GM21390 (cell line): ENCODE data around the gene ELFN2.

Experiments used
- ATAC-seq: cut with Tn5 transposase; IDR thresholded peaks from one replicate; pipeline ENCODE4 v1.9.1; 2021; ENCODE audit not compliant: unreplicated experiment

Gene ELFN2

DNA sequence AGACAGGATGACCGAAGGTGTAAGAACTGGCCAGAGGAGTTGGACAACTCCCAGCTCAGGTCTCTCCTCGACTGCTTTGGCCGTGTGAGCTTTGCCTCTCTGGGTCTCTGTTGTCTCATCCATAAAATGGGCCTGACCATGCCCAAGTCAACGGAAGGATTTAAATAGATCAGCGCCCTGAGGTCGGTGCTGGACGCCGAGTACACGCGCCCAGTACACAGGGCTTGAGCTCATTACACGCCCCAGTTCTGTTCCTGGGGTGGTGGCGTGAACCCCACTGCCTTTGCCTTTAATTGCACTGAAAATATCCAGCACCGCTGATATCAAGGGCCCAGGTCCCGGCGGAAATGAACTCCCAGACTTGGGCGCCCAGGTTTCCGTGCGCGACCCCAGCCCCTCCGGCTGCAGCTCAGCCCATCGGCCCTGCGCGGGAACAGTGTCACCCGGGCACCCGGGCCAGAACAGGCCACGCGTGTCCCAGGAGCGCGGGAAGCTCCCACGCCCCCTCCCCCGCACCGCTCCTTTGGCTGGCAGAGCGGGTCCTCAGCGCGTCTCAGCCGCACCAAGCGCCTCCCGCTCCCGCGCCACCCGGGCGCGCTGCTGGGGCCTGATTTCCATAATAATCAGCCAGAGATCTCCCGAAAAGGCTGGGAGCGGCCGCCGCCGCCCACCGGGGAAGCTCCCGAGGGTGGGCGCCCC is 102.8 kb downstream of the ELFN2 start:
- ATAC-seq: no peak

DNA sequence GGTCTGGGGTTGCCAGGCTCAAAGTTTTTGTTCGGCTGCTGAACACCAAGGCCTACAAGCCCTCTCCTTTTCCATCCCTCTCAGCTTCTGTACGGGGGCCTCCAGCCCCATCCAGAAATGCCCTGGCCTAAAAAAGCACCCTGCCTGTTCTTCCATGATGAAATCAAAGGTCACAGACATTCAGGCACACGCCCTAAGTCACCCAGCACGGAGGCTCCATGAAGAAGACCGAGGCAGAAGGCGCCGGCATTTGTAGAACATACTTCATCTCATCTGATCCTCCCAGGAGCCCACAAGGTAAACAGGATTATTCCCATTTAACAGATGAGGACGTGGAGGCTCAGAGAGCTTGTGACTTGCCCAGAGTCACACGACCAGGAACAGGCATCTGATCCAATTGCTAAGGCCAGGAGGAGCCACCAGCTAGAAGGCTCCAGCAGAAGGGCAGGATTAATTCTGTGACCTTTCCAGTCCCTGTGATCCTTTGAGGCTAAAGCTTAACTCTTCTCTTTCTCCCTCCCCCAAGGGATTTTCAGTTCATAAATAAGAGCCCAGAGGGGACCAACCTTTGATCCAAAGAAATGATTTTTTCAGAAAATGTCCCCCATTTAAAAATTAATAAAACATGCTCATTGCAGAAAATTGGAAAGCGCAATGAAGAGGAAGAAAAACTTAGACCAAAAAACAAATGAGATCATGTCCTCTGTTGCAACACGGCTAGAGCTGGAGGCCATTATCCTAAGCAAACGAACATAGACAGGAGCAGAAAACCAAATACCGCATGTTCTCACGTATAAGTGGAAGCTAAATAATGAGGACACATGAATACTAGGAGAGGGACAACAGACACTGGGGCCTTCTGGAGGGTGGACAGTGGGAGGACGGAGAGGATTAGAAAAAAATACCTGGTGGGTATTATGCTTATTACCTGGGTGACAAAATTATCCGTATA is 106.3 kb downstream of the ELFN2 start:
- no peak for ATAC-seq

DNA sequence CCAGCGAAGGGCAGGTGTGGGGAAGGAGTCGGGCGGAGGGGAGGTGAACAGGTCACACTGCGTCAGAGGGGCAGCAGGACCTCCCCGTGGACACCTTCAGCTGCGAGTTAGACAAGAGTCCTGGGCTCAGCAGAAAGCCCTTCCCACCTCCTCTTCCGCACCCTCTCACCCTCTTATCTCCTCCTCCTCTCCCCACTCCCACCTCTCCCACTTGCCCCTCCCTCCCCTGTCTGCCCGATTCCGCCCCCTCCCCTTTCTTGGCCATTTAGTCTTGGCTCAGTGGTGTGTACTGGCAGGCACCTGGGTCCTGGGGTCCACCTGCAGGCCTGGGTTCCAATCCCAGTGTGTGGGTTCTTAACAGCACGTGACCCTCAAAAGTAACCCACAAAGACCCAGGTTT is 107.8 kb downstream of the ELFN2 start:
- no peak for ATAC-seq

DNA sequence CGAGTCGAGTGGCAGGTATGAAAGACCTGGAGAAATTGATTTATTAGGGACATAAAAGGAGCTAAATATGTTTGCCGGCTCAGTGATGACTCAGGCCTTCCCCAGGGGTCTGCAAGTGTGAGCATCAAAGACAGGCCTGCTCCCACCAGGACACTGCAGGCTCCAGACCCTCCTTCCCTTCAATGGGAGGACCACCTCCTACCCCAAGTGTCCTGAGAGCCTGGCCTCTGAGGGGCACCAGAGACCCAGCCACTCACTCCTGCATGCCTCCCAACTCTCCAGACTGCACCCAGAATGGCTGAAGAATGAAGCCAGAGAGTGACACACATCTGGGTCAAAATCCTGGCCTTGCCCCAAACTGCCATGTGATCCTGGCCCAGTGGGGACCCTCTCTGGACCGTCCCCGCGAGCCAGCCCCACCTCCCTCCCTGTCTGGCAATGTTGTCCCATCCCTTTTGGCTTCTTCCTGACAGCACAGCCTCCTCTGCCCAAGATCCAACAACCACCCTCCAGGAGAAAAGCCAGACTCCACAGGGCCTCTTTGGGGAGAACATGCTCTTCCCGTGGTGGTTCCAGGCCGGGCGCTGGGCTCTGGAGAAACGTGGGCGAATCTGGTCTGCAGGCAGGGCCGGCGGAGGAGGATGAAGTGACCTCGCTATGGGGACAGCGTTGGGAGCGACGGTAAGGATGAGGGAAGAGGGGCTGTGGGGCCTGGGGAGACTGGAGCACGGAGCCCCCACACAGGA is 108.7 kb downstream of the ELFN2 start:
- ATAC-seq: no peak
